B cell (primary cell): ENCODE data around the gene RPP40. TPM values are rescaled to one million over a fixed set of nuclear protein-coding genes. Genes with fewer than 3 reads are reported as not detected.

Source experiments
- ATAC-seq: fragments of 200-7000 bp; cut with Tn5 transposase; one replicate; pipeline ENCODE4 v1.10.0; 2021; ENCODE audit warnings: low read depth, mild to moderate bottlenecking, moderate number of reproducible peaks, moderate library complexity
- CTCF ChIA-PET: fragments of 350-600 bp; sonication (Branson Sonifier 250); formaldehyde crosslinking; loops from one replicate; lab custom pipeline; 2021; ENCODE audit warnings: antibody characterized with exemption, inconsistent platforms; lab: Charles Lee
- POLR2A ChIA-PET: fragments of 350-600 bp; sonication (Branson Sonifier 250); formaldehyde crosslinking; loops from one replicate; lab custom pipeline; 2021; ENCODE audit warnings: antibody characterized with exemption; lab: Charles Lee
- DNase-seq: peaks from one replicate; pipeline ENCODE4 v3.0.0; 2013
- H2AFZ ChIP-seq: 2 replicates; pipeline ENCODE4 v1.6.1; 2012; ENCODE audit warnings: mild to moderate bottlenecking, low read depth, low read length; ENCODE audit not compliant: insufficient read depth, poor library complexity, severe bottlenecking
- H3K27ac ChIP-seq, 2 donors: 1 replicate in 1 of 2; 2 replicates in 1 of 2; pipeline ENCODE4 v1.5.1; 2012 to 2013; ENCODE audit warnings: low read length in 2 of 2, mild to moderate bottlenecking in 2 of 2, moderate library complexity in 1 of 2
- H3K27me3 ChIP-seq, 4 experiments: fragments of 200-600 bp in 1 of 4; sonication (generic) in 1 of 4; replicated peaks in 1 of 4; 1 replicate in 2 of 4; 2 replicates in 2 of 4; pipeline versions ENCODE4 v1.6.1 to v1.7.0; 2013 to 2016; ENCODE audit warnings: low read length in 3 of 4, mild to moderate bottlenecking in 2 of 4, mixed read lengths in 1 of 4, moderate library complexity in 1 of 4; ENCODE audit not compliant: insufficient read depth in 4 of 4, control insufficient read depth in 3 of 4; ENCODE audit errors: control extremely low read depth in 1 of 4
- H3K36me3 ChIP-seq, 2 experiments: replicated peaks in 1 of 2; 1 replicate in 1 of 2; 2 replicates in 1 of 2; pipeline versions ENCODE4 v1.6.1 to v1.7.1; 2013; ENCODE audit warnings: low read length in 1 of 2; ENCODE audit not compliant: insufficient read depth in 2 of 2, control insufficient read depth in 1 of 2; ENCODE audit errors: control extremely low read depth in 1 of 2, extremely low read depth in 1 of 2
- H3K4me1 ChIP-seq, 2 donors: fragments of 200-600 bp in 1 of 2; sonication (generic) in 1 of 2; 1 replicate in 1 of 2; 2 replicates in 1 of 2; pipeline versions ENCODE4 v1.5.1 to v1.6.1; 2013 to 2017; ENCODE audit warnings: low read length in 2 of 2; ENCODE audit not compliant: control insufficient read depth in 2 of 2, insufficient read depth in 2 of 2
- H3K4me2 ChIP-seq: replicated peaks from 2 replicates; pipeline ENCODE3; 2012; ENCODE audit warnings: mild to moderate bottlenecking, low read depth, low read length; ENCODE audit not compliant: poor library complexity, severe bottlenecking
- H3K4me3 ChIP-seq, 5 experiments: fragments of 200-600 bp in 1 of 5; sonication (generic) in 1 of 5; 1 replicate in 3 of 5; 2 replicates in 2 of 5; pipeline versions ENCODE4 v1.5.1 to v1.7.0; 2011 to 2016; ENCODE audit warnings: low read length in 4 of 5, mild to moderate bottlenecking in 4 of 5, low read depth in 2 of 5, control low read depth in 1 of 5, moderate library complexity in 1 of 5; ENCODE audit not compliant: insufficient read depth in 1 of 5; ENCODE audit errors: control extremely low read depth in 1 of 5, extremely low read depth in 1 of 5
- H3K79me2 ChIP-seq: fragments of 200-600 bp; sonication (generic); one replicate; pipeline ENCODE4 v1.6.0; 2016; ENCODE audit warnings: low read length; ENCODE audit not compliant: control insufficient read depth, insufficient read depth
- H3K9ac ChIP-seq: fragments of 200-600 bp; sonication (generic); 2 replicates; pipeline ENCODE4 v1.6.1; 2017; ENCODE audit warnings: mild to moderate bottlenecking, low read length, moderate library complexity
- H3K9me3 ChIP-seq, 3 donors: one replicate each; pipeline versions ENCODE4 v1.6.1 to v1.7.1; 2013; ENCODE audit warnings: low read length in 2 of 3; ENCODE audit not compliant: control insufficient read depth in 2 of 3, insufficient read depth in 1 of 3; ENCODE audit errors: control extremely low read depth in 1 of 3
- H4K20me1 ChIP-seq: 2 replicates; pipeline ENCODE4 v1.6.0; 2012; ENCODE audit warnings: mild to moderate bottlenecking, low read length; ENCODE audit not compliant: insufficient read depth, control insufficient read depth, poor library complexity, severe bottlenecking
- H3K27ac Mint-ChIP-seq: one replicate; pipeline ENCODE4 v1.8.0; 2021; ENCODE audit warnings: mixed read lengths
- H3K27me3 Mint-ChIP-seq: one replicate; pipeline ENCODE4 v1.8.0; 2021; ENCODE audit warnings: mixed read lengths
- H3K4me1 Mint-ChIP-seq: one replicate; pipeline ENCODE4 v1.8.0; 2021; ENCODE audit warnings: mixed read lengths
- H3K4me3 Mint-ChIP-seq: one replicate; pipeline ENCODE4 v1.8.0; 2021; ENCODE audit warnings: mixed read lengths
- H3K9me3 Mint-ChIP-seq: one replicate; pipeline ENCODE4 v1.8.0; 2022; ENCODE audit warnings: mixed read lengths; ENCODE audit not compliant: insufficient read depth
- CTCF ChIP-seq: fragments of 200-600 bp; IDR thresholded peaks from one replicate; pipeline ENCODE4 v1.8.0; 2022; ENCODE audit warnings: antibody characterized with exemption, mild to moderate bottlenecking
- EZH2 ChIP-seq: IDR thresholded peaks from 2 replicates; pipeline ENCODE4 v1.6.1; 2012; ENCODE audit warnings: borderline replicate concordance, low read depth, mild to moderate bottlenecking, moderate library complexity, low read length; ENCODE audit not compliant: insufficient read depth, poor library complexity, severe bottlenecking
- WGBS: methylation state at CpG from one replicate; pipeline ENCODE4 v1.1.5; 2013; ENCODE audit warnings: missing lambda C conversion rate; ENCODE audit not compliant: insufficient coverage; 5-methylcytosine and 5-hydroxymethylcytosine counted together
- intact Hi-C: fragments of 100-400 bp; cut with micrococcal nuclease; formaldehyde crosslinking; loops from one replicate; pipeline ENCODE4 v1.10.0; 2022
- polyA plus RNA-seq: library from polyadenylated mRNA; depleted of rRNA; stranded (reverse); fragments of >200 nt; gene quantifications from 2 replicates; pipeline ENCODE4 v1.2.3, GENCODE V29; 2012
- total RNA-seq, 2 donors: library from RNA; stranded (reverse); fragments of 120-200 nt in 1 of 2; gene quantifications; 1 replicate in 1 of 2; 2 replicates in 1 of 2; pipeline versions ENCODE4 v1.2.3 to v1.2.4, GENCODE V29; 2013 to 2022

Gene RPP40
- total and polyA plus RNA-seq, 2 donors (not counting 1 experiment from before 2014, with no cell fraction given), result 2.7 to 3.8 TPM

- H3K27ac Mint-ChIP-seq, result no peak overlapping the region
- Histone ChIP-seq H3K4me1 (no peaks in the 10 kb centered on the region), H2AFZ (no peak overlapping the region), H3K4me3 (no peak overlapping the region), H3K9ac (no peak overlapping the region), H3K79me2 (no peaks in the 10 kb centered on the region), H3K36me3 (no peaks in the 10 kb centered on the region), H4K20me1 (no peaks in the 10 kb centered on the region), H3K27ac (no peak overlapping the region), H3K9me3 (peaks cover 0 to 11% (median 3%) of the 10 kb centered on the region in 3 donors), H3K4me2 (no peak overlapping the region), H3K27me3 (peaks cover 0 to 3% (median 0%) of the 10 kb centered on the region in 4 experiments)
- ATAC-seq, result no peak
- no peaks in the 10 kb centered on the region for H3K4me1 Mint-ChIP-seq
- H3K9me3 Mint-ChIP-seq, result peaks cover 3% of the 10 kb centered on the region
- intact Hi-C loops, result no loop called here
- no peak overlapping the region for H3K4me3 Mint-ChIP-seq
- POLR2A ChIA-PET, result no interaction called here
- TF ChIP-seq CTCF (no peak), EZH2 (no peak)
- no peak for DNase-seq
- H3K27me3 Mint-ChIP-seq, result peaks cover 14% of the 10 kb centered on the region
- CTCF ChIA-PET, result interaction anchor here (0.9 kb wide), 1 partner anchor 978 kb away, joined by 3 read pairs; no protein-coding TSS in a partner anchor
- WGBS, result 91% methylated on average over 13 of the region's 14 CpGs
Observed at GRCh38 chr6:4973982-4974745, 29.7 kb downstream of the RPP40 start.

- Histone ChIP-seq H3K79me2 (no peaks in the 10 kb centered on the region), H3K4me2 (no peak overlapping the region), H3K9me3 (peaks cover 0 to 9% (median 0%) of the 10 kb centered on the region in 3 donors), H3K27me3 (peaks cover 0 to 3% (median 0%) of the 10 kb centered on the region in 4 experiments), H4K20me1 (no peaks in the 10 kb centered on the region), H2AFZ (no peak overlapping the region), H3K9ac (no peak overlapping the region), H3K27ac (no peak overlapping the region), H3K36me3 (no peaks in the 10 kb centered on the region), H3K4me3 (no peak overlapping the region), H3K4me1 (no peaks in the 10 kb centered on the region)
- no peaks in the 10 kb centered on the region for H3K4me1 Mint-ChIP-seq
- ATAC-seq (no peak), DNase-seq (no peak)
- no peak overlapping the region for H3K27ac Mint-ChIP-seq
- peaks cover 14% of the 10 kb centered on the region for H3K27me3 Mint-ChIP-seq
- ChIA-PET POLR2A (no interaction called here), CTCF (interaction anchor here (0.9 kb wide), 1 partner anchor 977 kb away, joined by 3 read pairs; no protein-coding TSS in a partner anchor)
- H3K4me3 Mint-ChIP-seq, result no peak overlapping the region
- intact Hi-C loops, result no loop called here
- WGBS, result 99% methylated on average over 10 of the region's 13 CpGs
- peaks cover 3% of the 10 kb centered on the region for H3K9me3 Mint-ChIP-seq
- TF ChIP-seq CTCF, result no peak
- no peak for TF ChIP-seq EZH2
Observed at GRCh38 chr6:4973415-4973814, 30.4 kb downstream of the RPP40 start.
